GM13976 (cell line): Measurements from ENCODE around the gene IFIT3.

Experiments
- DNase-seq: peaks from one replicate; pipeline ENCODE4 v3.0.0; 2012; ENCODE audit warnings: low spot score
- in situ Hi-C: fragments of 300-500 bp; cut with MboI; formaldehyde crosslinking; loops from one replicate; pipeline ENCODE4 v1.12.0; 2022; ENCODE audit warnings: low sequenced_read_pairs, mixed read lengths, inconsistent platforms; ENCODE audit not compliant: unreplicated experiment
- TF ChIP-seq, protein P1 (sequence below): IDR thresholded peaks from 2 replicates; pipeline ENCODE4 v1.5.1; 2012; ENCODE audit warnings: borderline replicate concordance, mild to moderate bottlenecking; ENCODE audit not compliant: insufficient read depth; ENCODE audit errors: extremely low read depth, missing control alignments, control extremely low read depth

The IFIT3 gene

DNA sequence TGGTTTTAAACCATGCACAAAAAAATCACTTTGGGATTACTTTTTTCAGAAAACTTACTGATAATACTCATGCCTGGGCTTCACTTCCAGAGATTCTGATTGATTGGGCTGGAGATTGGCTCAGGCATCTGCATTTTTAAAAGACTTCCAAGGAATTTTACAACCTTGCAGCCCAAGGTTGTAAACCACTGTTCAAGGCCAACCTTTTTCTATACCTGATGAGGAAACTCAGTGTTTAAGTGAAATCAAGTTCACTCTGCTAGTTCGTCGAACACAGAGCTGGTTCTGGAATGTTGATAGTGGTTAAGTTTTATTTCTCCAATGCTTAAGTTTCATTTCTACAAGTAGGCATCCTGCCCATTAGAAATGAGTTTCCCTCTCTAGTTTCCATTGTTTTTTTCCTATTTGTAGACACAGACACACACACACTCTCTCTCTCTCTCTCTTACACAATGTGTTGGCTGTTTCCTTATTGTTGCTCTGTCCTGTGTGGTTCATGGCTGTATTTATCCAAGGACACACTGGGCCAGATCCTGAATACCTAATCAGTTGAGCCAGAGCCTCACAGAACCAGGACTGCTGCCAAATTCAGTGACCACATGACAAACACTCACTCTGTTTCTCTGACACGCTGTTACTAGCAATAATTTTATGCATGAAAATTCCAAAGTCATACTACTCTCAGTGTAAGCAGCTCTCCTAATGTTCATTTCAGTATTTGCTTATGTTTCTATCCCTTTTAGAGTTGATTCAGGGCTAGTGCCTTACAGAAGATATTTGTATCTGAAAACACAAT is 46.3 kb downstream of the IFIT3 start:
- no peak for DNase-seq
- in situ Hi-C loops = no loop called here
- TF ChIP-seq, protein P1, sequence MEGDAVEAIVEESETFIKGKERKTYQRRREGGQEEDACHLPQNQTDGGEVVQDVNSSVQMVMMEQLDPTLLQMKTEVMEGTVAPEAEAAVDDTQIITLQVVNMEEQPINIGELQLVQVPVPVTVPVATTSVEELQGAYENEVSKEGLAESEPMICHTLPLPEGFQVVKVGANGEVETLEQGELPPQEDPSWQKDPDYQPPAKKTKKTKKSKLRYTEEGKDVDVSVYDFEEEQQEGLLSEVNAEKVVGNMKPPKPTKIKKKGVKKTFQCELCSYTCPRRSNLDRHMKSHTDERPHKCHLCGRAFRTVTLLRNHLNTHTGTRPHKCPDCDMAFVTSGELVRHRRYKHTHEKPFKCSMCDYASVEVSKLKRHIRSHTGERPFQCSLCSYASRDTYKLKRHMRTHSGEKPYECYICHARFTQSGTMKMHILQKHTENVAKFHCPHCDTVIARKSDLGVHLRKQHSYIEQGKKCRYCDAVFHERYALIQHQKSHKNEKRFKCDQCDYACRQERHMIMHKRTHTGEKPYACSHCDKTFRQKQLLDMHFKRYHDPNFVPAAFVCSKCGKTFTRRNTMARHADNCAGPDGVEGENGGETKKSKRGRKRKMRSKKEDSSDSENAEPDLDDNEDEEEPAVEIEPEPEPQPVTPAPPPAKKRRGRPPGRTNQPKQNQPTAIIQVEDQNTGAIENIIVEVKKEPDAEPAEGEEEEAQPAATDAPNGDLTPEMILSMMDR = no peak

DNA sequence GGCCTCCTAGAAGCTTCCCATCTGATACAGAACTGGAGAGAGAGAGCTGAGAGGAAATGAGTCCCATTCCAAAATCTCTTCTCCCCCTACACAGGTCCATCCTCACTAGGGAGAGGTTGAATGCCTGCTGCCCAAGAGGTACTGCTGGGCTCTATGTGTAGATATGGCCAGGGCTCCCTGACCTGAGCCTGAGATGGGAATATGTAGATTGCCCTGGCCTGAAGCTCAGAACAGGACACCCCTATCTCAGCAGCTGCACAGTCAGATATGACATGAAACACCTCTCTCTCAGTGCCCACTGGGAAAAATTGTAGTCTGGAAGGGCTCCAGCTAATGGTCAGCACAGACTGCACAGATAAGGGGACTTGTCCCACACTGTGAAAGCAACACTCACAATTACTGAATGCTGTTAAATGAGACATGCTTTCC is 46.9 kb downstream of the IFIT3 start:
- in situ Hi-C loops = no loop called here
- TF ChIP-seq, protein P1 = no peak
- no peak for DNase-seq

DNA sequence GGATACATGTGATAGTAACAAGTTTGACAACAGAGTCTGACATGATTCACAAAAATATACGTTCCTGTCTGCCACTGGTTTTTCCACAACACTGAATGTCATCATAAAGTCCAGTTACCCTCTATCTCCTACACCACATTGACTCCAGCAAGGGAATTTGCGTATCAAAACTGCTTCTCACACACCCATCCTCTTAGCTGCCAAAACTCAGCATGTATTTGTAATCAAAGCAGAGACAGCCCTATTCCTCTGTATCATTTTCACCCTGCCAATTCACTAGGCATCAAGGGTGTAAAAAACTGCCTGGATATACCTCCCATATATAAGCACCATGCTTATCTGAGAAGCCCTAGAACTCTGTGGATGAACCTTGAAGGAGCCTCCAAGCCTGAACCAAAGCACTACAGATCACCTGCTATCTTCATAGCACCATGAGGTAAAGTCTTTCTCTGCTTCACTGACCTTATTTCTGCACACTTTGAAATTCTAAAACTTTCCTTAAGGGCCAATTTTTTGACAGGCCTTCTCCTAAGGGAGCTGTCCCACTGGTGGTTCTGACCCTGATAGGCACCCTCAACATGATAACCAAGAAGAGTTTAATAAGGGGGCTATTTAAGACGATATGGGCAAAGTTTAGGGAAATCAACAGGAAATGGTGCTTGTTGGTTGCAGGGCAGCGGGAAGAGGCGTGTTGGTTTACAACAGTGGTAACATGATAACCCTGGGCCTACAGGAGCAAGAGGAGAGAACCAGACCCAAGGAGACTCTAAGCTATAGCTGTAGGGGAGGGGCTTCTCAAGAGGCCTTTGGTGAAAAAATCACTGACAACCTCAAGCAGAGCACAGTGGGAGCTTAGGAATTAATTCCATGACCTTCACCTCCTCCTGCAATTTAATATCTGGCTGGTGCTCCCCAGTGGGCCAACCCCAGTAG is 50.2 kb downstream of the IFIT3 start, which contains the start of gene IFIT1B:
Gene IFIT1B, plus strand, starts transcription at position 352 of the 933 bp plus-strand sequence. Its CDS starts 80 bp downstream, at position 432.
- TF ChIP-seq, protein P1 = no peak
- no peak for DNase-seq
- in situ Hi-C loops = no loop called here

DNA sequence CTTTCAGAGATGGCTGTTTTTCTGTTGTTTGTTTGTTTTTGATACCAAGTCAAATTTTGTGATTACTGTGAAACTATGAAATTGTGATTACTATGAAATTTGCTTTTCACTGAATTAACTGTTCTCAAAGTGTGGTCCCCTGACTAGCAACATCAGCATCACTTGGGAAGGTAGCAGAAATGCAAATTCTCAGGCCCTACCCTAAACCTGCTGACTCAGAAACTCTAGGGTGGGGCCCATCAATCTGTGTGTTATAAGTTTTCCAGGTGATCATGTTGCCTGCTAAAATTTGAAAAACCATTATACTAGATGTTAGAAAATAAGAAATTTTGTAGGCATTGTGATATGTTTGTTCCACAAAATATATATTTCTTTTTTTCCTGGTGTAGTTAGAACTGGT is 51.3 kb downstream of the IFIT3 start:
- in situ Hi-C loops = no loop called here
- TF ChIP-seq, protein P1 = no peak
- no peak for DNase-seq

DNA sequence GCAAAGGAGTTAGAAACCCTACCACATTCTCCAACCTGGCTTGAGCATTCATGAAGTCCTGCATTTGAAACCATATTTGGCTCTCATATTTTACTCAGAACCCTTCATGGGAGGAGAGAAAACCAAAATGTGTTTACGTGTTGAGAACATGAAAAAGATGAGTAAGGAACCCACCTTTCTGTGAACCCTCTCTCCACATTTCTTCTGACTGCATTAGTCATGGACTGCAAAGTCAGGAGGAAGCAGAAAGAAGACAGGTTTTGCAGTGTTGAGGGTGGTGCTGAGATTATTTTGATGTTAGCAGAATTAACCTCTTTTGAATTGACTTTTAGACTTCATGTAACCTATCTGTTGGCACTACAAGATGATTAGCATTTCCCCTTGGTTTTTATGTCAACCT is 55.0 kb downstream of the IFIT3 start:
- TF ChIP-seq, protein P1 = no peak
- DNase-seq = no peak
- in situ Hi-C loops = loop anchor here (10.0 kb wide), 1 partner anchor 108 kb away; no protein-coding TSS in a partner anchor

DNA sequence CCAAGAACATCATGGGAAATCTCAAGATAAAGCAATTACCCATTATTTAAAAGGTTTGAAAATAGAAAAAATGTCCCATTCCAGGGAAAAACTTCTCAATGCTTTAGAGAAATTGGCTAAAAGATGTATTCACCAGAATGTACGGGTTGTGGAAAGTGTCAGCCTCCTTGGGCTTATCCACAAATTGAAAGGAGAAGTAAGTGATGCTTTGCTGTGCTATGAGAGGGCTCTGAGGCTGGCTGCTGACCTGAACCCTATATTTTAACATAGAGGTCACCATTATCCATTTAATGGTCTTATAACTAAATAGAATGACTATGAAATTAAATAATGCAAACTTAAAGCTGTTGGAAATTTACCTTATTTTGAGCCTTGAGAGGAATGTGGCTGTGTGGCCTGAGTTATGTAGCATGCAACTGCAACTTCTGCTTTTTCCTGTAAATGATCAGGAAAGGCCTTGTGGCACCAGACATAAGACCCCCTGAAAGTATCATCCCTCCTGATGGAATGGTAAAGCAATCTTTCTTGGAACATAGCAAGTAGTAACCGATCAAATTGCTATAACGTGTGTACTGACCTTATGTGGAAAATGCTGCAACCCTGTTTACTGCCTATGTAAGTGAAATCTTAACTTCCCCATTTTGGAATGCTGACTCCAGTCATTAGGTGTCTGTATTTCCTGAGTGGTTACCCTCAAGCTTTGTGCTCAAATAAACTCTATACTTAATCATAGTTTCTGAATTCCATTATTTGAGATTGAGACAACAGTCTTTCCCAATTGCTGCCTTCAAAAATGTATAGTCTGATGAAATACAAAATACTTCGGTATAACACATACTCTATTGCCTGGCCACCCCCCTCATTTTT is 56.9 kb downstream of the IFIT3 start:
- no peak for DNase-seq
- in situ Hi-C loops = loop anchor here (10.0 kb wide), 1 partner anchor 110 kb away; no protein-coding TSS in a partner anchor
- TF ChIP-seq, protein P1 = no peak
